Measurements from ENCODE around the gene IQGAP2. TPM values are rescaled to one million over a fixed set of nuclear protein-coding genes. Genes with fewer than 3 reads are reported as not detected.

Gene IQGAP2
- polyA plus RNA-seq, 1 donor (not counting 4 experiments of a cell fraction or from before 2014, with no cell fraction given), result 0.14 TPM

DNA sequence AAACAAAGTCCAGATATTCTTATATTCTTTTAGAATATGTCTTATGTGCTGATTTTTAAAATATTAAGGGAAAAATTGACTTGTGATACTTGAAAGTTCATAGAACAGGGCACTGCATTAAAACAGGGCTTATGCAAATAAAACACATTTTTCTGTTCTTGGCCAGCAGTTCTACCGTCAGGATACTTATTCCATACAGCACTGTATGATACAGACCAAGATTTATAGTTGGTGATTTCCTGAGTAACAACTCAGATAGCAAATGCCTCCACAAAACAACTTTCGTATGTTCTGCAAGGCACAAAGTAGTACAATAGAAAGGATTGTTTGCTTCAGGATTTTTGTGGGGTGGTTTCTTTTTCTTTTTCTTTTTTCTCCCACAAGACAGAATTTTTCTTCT lies 150.2 kb downstream of the IQGAP2 start:
- H3K79me2 ChIP-seq (ENCODE audit: control insufficient read depth, insufficient read depth, low read length), result no peaks in the 10 kb centered on the region
- no peaks in the 10 kb centered on the region for H3K4me1 ChIP-seq (ENCODE audit: control insufficient read depth, extremely low read depth, insufficient read depth, low read length)
- no peak overlapping the region for H3K4me3 ChIP-seq (ENCODE audit: control insufficient read depth in 2 of 3, extremely low read depth in 1 of 3, insufficient read depth in 2 of 3, low read depth in 1 of 3, low read length in 3 of 3)
- no peak overlapping the region for H3K27ac ChIP-seq (ENCODE audit: control insufficient read depth, insufficient read depth, low read length)
- no peaks in the 10 kb centered on the region for H3K9me3 ChIP-seq (ENCODE audit: control insufficient read depth, low read depth, low read length)
- DNase-seq (ENCODE audit: low read depth, low spot score), result no peak
- H3K4me2 ChIP-seq (ENCODE audit: control insufficient read depth, extremely low read depth, insufficient read depth, low read depth, low read length), result no peak overlapping the region
- H3K9me1 ChIP-seq (ENCODE audit: control insufficient read depth, extremely low read depth, insufficient read depth, low read length), result no peaks in the 10 kb centered on the region
- no peaks in the 10 kb centered on the region for H4K20me1 ChIP-seq (ENCODE audit: control insufficient read depth, extremely low read depth, insufficient read depth, low read length)
- TF ChIP-seq, protein P1, sequence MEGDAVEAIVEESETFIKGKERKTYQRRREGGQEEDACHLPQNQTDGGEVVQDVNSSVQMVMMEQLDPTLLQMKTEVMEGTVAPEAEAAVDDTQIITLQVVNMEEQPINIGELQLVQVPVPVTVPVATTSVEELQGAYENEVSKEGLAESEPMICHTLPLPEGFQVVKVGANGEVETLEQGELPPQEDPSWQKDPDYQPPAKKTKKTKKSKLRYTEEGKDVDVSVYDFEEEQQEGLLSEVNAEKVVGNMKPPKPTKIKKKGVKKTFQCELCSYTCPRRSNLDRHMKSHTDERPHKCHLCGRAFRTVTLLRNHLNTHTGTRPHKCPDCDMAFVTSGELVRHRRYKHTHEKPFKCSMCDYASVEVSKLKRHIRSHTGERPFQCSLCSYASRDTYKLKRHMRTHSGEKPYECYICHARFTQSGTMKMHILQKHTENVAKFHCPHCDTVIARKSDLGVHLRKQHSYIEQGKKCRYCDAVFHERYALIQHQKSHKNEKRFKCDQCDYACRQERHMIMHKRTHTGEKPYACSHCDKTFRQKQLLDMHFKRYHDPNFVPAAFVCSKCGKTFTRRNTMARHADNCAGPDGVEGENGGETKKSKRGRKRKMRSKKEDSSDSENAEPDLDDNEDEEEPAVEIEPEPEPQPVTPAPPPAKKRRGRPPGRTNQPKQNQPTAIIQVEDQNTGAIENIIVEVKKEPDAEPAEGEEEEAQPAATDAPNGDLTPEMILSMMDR (optimal IDR thresholded peaks at IDR 0.05 in 1 of 3, IDR thresholded peaks at IDR 0.05 in 1 of 3, conservative IDR thresholded peaks at IDR 0.05 in 1 of 3; ENCODE audit: extremely low read depth in 1 of 3, insufficient read depth in 2 of 3, low read length in 3 of 3), result no peak
- TF ChIP-seq EZH2 (IDR thresholded peaks at IDR 0.05; ENCODE audit: low read length), result no peak
- H2AFZ ChIP-seq (ENCODE audit: control insufficient read depth, low read length), result no peak overlapping the region
- H3K27me3 ChIP-seq (ENCODE audit: control insufficient read depth, extremely low read depth, insufficient read depth, low read length), result peaks cover 2% of the 10 kb centered on the region
- dilution Hi-C loops (cut with MboI; ENCODE audit: extremely low pct_ligation_motif_present, low sequenced_read_pairs), result no loop called here
- no peak overlapping the region for H3K9ac ChIP-seq (ENCODE audit: control insufficient read depth, extremely low read depth, insufficient read depth, low read length)
- H3K36me3 ChIP-seq (ENCODE audit: control insufficient read depth in 2 of 2, extremely low read depth in 1 of 2, insufficient read depth in 2 of 2, low read length in 2 of 2), result no peaks in the 10 kb centered on the region
- no peak for FAIRE-seq

DNA sequence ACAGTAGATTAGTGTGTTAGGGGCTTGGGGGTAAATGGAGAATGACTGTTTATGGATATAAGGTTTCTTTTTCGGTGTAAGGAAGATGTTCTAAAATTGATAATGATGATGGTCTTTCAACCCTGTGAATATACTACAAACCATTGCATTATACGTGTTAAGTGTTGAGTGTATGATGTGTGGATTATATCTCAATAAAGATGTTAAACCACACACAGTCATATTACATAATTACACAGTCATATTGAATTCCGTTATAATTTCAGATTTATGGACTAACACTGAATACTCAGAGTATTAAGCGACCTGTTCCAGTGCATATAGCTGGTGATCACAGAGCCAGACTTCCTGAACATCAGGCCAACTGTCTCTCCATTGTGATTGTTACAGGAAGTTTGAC lies 152.0 kb downstream of the IQGAP2 start:
- dilution Hi-C loops (cut with MboI; ENCODE audit: extremely low pct_ligation_motif_present, low sequenced_read_pairs), result no loop called here
- H3K27me3 ChIP-seq (ENCODE audit: control insufficient read depth, extremely low read depth, insufficient read depth, low read length), result no peaks in the 10 kb centered on the region
- no peaks in the 10 kb centered on the region for H3K9me3 ChIP-seq (ENCODE audit: control insufficient read depth, low read depth, low read length)
- no peaks in the 10 kb centered on the region for H3K4me1 ChIP-seq (ENCODE audit: control insufficient read depth, extremely low read depth, insufficient read depth, low read length)
- FAIRE-seq (no peak), DNase-seq (ENCODE audit: low read depth, low spot score) (no peak)
- no peaks in the 10 kb centered on the region for H4K20me1 ChIP-seq (ENCODE audit: control insufficient read depth, extremely low read depth, insufficient read depth, low read length)
- no peak overlapping the region for H3K9ac ChIP-seq (ENCODE audit: control insufficient read depth, extremely low read depth, insufficient read depth, low read length)
- H3K9me1 ChIP-seq (ENCODE audit: control insufficient read depth, extremely low read depth, insufficient read depth, low read length), result no peaks in the 10 kb centered on the region
- no peak overlapping the region for H3K4me2 ChIP-seq (ENCODE audit: control insufficient read depth, extremely low read depth, insufficient read depth, low read depth, low read length)
- TF ChIP-seq, protein P1 (optimal IDR thresholded peaks at IDR 0.05 in 1 of 3, IDR thresholded peaks at IDR 0.05 in 1 of 3, conservative IDR thresholded peaks at IDR 0.05 in 1 of 3; ENCODE audit: extremely low read depth in 1 of 3, insufficient read depth in 2 of 3, low read length in 3 of 3), result no peak
- TF ChIP-seq EZH2 (IDR thresholded peaks at IDR 0.05; ENCODE audit: low read length), result no peak
- H3K27ac ChIP-seq (ENCODE audit: control insufficient read depth, insufficient read depth, low read length), result no peak overlapping the region
- no peak overlapping the region for H3K4me3 ChIP-seq (ENCODE audit: control insufficient read depth in 2 of 3, extremely low read depth in 1 of 3, insufficient read depth in 2 of 3, low read depth in 1 of 3, low read length in 3 of 3)
- no peaks in the 10 kb centered on the region for H3K36me3 ChIP-seq (ENCODE audit: control insufficient read depth in 2 of 2, extremely low read depth in 1 of 2, insufficient read depth in 2 of 2, low read length in 2 of 2)
- H3K79me2 ChIP-seq (ENCODE audit: control insufficient read depth, insufficient read depth, low read length), result no peaks in the 10 kb centered on the region
- H2AFZ ChIP-seq (ENCODE audit: control insufficient read depth, low read length), result no peak overlapping the region

Measured in keratinocyte (primary cell).